ENCODE data around the gene B4GALT1.

DNA sequence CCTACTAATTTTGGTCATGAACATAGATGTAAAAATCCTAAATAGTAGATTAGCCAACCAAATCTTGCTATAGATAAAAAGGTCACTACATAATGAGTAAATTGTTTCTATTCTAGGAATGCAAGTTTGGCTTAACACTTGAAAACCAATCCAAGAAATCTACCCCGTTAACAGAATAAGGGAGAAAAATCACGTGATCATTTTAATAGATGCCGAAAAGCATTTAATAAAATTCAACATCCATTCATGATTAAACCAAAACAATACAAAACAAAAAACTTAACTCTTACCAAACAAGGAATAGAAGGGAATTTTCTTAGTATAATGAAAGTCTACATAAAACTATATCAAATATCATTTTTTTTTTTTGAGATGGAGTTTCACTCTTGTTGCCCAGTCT is 69.9 kb downstream of the B4GALT1 start:
- TF ChIP-seq POLR2A (IDR thresholded peaks at IDR 0.05): no peak
- TF ChIP-seq, protein P1, sequence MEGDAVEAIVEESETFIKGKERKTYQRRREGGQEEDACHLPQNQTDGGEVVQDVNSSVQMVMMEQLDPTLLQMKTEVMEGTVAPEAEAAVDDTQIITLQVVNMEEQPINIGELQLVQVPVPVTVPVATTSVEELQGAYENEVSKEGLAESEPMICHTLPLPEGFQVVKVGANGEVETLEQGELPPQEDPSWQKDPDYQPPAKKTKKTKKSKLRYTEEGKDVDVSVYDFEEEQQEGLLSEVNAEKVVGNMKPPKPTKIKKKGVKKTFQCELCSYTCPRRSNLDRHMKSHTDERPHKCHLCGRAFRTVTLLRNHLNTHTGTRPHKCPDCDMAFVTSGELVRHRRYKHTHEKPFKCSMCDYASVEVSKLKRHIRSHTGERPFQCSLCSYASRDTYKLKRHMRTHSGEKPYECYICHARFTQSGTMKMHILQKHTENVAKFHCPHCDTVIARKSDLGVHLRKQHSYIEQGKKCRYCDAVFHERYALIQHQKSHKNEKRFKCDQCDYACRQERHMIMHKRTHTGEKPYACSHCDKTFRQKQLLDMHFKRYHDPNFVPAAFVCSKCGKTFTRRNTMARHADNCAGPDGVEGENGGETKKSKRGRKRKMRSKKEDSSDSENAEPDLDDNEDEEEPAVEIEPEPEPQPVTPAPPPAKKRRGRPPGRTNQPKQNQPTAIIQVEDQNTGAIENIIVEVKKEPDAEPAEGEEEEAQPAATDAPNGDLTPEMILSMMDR (IDR thresholded peaks at IDR 0.05): no peak

All from thyroid gland (tissue), 4 donors.